Measurements from ENCODE around the gene ARL3.

DNA sequence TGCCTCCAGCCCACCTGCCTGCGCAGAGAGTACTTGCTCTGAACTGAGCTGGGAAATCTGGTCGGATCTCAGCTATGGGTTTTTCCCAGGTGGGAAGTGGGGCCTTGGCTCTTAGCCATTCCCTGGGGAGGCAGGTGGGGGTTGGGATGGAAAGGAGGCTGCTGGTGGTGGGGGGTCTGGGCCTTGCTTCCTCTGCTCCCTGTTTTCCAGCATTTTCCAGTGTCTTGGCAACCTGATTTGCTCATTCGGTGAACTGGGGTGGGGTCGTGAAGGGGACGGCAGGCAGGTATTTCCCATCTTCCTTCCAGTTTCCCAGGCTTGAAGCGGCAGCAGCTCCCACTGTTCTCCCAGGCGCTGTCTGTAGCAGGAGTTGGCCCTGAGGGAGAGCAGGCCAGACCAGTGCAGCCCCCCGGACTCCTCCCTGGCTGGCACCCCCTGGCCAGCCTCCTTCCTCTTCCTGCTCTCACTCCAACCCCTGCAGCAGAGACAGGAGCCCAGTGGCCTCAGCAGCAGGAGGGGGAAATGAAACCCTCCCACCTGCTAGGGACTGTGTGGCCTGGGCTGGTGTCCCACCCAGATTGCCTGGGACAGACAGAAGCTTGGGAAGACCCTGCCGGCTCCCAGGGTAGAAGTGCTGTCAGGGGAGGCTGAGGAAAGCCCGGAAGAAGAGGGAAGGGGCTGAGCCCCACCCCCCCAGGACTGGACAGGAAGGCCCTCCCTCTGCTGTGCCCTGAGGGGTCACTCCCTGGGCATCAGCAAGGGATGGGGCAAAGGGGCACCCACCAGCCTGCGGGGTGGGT lies 63.3 kb downstream of the ARL3 start:
- TF ChIP-seq CTCF (IDR thresholded peaks at IDR 0.05): no peak
- no peak for TF ChIP-seq POLR2A (IDR thresholded peaks at IDR 0.05)

All from suprapubic skin (tissue), 3 donors.